GM21526 (cell line): ENCODE measurements around the gene FBXO46.
"Not testable (repeated sequence)": the region's sequence is repeated elsewhere in the genome, so short reads cannot be mapped to it uniquely, and the experiment has no call there.

ENCODE experiments used
- ATAC-seq: cut with Tn5 transposase; IDR thresholded peaks from one replicate; pipeline ENCODE4 v1.9.1; 2021; ENCODE audit warnings: moderate library complexity; ENCODE audit not compliant: unreplicated experiment, low FRiP score

FBXO46 gene

DNA sequence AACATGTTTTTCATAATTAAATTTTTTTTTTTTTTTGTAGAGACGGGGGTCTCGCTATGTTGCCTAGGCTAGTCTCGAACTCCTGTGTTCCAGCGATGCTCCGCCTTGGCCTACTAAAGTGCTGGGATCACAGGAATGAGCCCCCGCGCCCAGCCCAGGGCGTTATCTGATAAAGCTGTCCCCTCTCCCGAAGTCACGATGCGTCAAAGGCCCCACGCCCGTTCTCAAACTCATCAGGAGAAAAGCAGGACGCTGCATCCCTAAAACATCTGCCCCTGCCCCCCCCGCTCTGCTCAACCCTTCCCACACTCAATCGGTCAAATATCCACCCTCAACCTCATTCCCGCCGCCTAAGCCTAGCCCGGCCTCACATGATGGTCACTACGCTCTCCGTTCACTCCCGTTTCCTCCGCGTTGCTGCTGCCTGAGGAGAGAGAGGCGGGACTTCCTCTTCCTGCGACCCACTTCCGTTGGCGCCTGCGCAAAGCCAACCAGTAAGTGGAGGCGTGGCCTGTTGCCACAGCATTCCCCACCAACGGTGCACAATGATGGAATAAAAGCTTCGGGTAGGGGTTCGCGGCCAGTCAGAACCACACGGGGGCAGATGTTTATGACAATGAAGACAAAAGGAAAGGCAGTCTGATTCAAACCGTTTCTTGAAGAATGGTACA is 39.0 kb downstream of the FBXO46 start, which contains the start of gene SNRPD2:
Gene SNRPD2, minus strand, starts transcription at position 438 of the 671 bp plus-strand sequence. Its CDS starts 65 bp downstream, at position 373.
- peak; percentile 48 for ATAC-seq

DNA sequence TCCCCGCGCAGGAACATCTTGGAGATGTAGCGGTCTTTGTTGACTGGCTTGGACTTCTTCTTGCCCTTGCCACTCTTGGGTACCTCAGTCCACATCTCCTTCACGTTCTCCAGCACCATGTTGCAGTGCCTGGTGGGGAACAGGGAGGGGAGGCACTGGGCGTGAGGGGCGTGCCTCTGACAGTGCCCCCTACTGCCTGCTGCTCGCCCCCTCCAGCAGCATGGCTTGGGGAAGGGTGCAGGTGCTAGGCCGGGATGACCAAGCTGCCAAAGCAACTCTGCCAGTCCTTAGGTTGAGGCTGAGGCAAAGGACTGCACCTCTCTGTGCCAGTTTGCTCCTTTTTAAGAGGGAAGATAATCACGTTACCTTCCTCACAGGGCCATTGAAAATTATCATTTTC is 43.1 kb downstream of the FBXO46 start:
- no peak for ATAC-seq

DNA sequence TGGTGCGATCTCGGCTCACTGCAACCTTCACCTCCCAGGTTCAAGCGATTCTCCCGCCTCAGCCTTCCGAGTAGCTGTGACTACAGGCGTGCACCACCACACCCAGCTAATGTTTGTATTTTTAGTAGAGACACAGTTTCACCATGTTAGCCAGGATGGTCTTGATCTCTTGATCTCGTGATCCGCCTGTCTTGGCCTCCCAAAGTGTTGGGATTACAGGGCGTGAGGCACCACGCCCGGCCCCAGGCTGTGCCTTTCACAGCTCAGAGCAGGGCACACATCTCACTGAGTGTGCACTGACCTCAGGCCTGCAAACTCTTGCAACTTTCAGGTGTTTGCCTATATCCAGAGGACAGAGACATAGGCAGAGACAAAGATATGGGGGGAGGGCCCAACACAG is 45.7 kb downstream of the FBXO46 start:
- not testable (repeated sequence) for ATAC-seq

DNA sequence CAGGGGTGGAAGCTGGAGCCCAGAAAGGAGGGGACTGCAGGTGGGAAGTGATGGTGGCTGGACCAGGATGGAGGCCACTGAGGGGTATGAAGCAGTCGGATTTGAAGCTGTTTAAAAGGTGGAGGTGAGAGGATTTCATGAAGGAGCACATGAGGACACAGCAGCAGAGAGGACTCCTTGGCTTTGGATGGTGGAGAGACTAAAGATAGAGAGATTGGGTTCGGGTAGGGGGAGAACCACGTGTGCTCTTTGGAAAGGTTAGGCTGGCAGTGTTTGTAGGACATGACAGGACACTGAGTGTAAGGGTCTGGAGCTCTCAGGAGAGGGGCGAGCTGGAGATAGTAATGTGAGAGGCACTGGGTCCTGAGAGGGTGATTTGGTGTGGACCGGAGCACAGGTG is 47.8 kb downstream of the FBXO46 start:
- no peak for ATAC-seq

DNA sequence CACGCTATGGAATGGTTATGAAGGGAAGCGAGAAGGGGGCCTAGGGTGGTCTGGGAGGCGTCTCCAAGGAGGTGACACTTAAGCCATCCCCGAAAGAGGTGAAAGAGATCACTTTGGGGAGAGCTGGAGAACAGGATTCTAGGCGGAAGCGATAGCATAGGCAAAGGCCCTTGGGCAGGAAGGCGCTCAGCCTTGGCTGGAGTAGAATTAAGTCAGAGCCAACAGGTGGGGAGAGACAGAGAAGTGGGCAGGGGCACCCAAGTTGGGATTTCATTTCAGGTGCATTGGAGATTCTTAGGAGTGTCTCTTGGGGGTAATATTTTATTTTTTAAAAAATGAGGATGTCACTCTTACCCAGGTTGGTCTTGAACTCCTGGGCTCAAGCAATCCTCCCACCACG is 48.6 kb downstream of the FBXO46 start:
- no peak for ATAC-seq

DNA sequence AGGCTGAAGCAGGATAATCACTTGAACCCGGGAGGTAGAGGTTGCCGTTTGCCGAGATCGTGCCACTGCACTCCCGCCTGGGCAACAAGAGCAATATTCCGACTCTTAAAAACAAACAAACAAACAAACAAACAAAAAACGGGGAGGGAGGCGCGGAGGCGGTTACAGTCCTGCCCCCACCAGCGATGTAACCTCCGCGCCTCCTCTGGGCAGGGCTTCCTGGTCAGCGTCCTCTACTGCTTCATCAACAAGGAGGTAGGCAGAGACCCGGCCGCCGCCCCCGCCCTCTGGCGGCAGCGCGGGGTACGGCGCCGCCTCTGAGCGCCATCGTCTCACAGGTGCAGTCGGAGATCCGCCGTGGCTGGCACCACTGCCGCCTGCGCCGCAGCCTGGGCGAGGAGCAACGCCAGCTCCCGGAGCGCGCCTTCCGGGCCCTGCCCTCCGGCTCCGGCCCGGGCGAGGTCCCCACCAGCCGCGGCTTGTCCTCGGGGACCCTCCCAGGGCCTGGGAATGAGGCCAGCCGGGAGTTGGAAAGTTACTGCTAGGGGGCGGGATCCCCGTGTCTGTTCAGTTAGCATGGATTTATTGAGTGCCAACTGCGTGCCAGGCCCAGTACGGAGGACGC is 49.2 kb downstream of the FBXO46 start:
- peak; percentile 61 for ATAC-seq

DNA sequence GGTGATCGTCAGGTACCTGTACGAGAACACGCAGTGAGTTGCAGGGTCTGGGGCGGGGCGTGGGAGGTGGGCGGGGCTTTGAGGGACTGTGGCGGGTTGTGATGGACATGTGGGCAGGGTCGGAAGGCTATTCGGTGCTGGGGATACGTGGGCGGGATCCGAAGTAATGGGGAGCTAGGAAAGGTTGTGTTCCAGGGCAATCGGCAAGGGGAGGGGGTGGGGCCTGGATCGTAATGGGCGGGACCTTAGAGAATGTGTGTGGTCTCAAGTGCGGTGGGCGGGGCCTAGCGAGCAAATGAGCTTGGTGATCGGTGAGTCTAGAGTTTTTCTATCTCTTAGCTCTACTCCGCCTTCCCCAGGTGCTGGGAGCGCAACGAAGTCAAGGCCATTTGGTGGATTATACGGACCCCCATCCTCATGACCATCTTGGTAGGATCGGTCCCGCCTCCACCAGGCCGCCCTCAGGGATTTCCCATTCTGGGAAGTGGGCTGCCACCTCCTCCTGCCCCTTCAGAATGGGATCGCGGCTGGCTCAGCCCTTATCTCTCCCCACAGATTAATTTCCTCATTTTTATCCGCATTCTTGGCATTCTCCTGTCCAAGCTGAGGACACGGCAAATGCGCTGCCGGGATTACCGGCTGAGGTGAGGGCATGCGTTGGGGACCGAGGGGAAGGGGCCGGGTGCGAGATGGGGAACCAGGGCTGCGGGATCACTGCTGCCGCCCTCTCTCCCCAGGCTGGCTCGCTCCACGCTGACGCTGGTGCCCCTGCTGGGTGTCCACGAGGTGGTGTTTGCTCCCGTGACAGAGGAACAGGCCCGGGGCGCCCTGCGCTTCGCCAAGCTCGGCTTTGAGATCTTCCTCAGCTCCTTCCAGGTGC is 53.1 kb downstream of the FBXO46 start:
- ATAC-seq = no peak

DNA sequence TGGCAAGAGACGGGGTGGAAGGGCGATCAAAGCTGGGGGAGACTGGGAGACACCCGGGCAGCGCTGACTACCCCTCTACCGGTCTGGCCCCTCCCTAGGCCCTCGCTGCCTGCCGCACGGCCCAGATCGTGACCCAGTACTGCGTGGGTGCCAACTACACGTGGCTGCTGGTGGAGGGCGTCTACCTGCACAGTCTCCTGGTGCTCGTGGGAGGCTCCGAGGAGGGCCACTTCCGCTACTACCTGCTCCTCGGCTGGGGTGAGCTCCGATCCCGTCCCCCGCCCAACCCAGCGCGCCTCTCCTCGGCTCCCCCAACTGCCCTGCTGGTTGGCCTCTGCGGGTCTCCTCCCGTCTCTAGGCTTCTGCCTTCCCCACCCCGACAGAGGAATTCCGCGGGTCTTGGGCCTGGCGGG is 53.8 kb downstream of the FBXO46 start:
- no peak for ATAC-seq

DNA sequence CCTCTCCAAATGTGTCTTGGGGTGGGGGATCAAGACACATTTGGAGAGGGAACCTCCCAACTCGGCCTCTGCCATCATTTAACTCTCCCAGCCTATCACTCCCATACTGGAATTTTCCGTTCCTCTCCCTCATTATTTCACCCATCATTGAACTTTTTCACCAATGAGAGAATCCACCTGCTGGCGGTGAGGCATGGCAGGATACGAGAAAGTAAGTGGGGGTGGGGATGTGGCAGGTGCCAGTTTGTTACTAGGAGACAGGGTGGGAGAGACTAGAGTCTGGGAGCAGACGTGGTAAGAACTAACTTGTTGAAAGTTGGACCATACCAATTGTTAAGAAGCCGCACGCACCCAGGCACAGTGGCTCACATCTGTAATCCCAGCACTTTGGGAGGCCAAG is 55.8 kb downstream of the FBXO46 start:
- ATAC-seq = no peak

DNA sequence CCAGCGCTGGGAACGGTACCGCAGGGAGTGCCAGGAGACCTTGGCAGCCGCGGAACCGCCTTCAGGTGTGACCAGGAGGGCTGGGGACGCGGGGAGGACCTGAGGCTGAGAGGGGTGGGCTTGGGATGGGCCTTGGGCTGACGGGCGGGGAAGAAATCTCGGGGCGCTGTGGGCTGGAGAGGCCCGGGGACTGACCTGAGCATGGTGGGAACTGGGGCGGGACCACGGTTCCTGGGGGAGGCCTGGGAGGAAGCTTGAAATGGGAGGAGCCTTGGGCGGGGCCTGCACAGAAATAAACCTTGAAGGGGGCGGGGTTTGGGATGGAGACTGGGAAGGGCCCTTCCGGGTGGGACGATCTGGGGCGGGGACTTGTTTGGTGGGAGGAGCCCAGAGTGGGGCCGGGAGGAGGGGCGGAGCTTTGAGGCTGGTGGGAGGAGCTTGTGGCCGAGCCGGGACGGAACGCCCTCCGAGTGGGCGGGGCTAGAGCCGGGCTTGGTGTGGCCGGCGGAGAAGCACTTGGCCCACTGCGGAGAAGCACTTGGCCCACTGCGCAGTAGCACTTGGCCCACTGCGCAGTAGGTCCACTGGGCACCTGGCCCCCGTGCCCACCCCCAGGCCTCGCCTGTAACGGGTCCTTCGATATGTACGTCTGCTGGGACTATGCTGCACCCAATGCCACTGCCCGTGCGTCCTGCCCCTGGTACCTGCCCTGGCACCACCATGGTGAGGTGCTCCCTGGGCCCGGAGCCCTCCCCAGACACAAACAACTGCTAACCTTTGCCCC is 59.8 kb downstream of the FBXO46 start:
- no peak for ATAC-seq

DNA sequence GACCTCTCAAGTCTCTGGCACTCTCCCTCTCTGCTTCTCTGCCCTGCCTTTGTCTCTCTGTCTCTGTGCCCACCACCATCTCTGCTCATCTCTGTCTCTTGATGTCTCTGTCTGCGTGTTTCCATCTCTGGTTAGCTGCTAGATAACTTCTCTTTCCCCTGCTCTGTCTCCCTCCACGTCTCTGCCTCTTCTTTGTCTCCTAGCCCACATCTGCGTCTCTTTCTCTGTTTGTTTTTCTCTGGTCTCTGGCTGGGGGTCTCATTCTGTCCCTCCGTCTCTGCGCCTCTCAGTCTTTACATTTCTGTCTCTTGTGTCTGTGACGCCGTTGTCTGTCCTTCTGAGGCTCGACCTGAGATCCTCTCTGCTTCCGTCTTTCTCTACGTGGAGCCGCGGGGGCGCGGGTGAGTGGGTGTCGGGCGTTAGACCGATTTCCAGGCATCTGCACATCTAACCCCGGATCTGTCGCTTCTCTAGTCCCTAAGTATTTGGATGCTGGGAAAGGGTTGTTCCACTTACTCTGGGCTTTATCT is 62.3 kb downstream of the FBXO46 start:
- peak; percentile 12 for ATAC-seq

DNA sequence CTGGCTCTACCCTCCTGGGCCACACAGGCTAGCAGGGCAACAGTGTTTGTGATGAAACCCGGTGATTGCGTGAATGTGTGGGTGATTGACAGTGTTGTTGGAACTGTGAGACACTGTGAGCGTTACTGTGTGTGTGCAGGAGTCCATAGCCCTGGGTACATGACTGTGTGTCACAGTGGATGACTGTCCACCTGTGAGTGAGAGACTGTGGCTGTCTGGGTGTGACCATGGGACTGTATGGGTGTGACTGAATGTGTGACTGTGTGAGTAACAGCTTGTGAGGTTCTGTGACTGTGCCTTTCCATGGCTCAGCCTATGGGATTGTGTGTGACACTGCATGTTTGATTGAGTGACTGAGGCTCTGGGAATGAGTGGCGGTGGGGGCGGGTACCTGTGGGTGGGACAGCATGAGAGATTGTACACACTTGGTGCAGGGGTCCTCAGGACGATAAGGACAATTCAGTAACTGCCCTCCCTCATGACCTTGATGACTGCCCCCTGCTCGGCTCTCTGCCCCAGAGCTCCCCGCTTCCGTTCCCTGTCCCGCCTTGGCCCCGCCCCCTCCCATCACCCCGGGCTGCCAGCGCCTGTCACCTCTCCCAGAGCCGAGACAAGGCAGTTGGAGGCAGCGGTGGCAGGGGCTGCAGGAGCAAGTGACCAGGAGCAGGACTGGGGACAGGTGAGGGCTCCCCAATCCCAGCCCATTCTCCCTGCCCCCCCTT is 62.9 kb downstream of the FBXO46 start, which contains the start of gene GIPR:
Gene GIPR, plus strand, starts transcription at position 602 of the 722 bp plus-strand sequence. CDS start 1,300 bp downstream, outside the sequence.
- ATAC-seq = no peak

DNA sequence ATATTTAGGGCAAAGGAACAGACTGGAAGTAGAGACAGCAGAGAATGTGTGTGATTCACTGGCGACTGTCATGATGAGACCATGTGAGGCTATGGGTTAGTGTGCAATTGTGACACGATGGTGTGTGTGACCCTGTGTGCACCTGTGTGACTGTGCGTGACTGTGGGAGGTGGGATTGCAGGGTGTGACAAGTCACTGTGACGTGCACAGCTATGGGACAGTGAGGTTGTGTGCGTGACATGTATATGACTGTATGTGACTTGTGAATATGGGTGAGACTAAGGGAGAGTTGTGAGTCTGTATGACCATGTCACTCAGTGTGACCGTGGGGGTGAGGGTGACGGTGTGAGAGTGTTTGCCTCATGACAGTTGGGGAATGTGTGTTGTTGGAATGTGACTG is 66.1 kb downstream of the FBXO46 start:
- no peak for ATAC-seq

DNA sequence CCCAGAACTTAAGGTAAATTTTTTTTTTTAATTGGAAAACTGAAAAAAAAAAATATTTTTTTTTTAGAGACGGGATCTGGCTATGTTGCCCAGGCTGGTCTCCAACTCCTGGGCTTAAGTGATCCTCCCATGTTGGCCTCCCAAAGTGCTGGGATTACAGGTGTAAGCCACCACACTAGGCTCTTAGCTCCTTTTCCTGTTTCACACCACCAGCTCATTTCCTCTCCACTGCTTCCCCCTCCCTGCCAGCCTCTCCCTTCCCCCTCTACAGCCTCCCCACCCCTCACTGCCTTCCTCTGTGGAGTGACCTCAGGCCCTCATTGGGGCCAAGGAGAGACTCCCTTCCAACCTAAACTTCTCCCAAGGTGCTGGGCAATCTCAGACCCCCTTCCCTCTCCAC is 66.9 kb downstream of the FBXO46 start:
- no peak for ATAC-seq

DNA sequence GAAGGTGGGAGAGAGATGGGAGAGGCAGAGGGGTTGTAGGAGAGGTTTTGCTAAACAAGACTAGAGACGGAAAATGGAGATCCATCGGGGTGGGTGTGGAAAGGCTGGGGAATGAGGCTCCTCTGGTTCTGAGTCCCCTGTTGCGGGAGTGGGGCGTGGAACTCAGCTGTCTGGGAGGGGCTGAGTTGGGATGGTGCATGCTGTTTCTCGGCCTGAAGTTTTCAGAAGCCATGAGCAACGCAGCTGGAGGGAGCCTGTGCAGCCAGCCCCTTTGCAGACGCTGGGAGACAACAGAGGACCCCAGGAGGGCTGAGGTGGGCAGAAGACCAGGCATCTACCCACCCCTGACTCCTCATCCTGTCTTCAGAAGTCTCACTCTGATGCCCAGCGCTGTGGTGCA is 70.1 kb downstream of the FBXO46 start:
- no peak for ATAC-seq
